A375 (cell line): ENCODE data around the gene PDIA3. TPM values are rescaled to one million over a fixed set of nuclear protein-coding genes. Genes with fewer than 3 reads are reported as not detected.

Source experiments
- small RNA-seq: library from RNA; depleted of rRNA; stranded (forward); fragments of <200 nt; gene quantifications from one replicate; pipeline ENCODE3, GENCODE V24; 2014
- total RNA-seq: library from RNA; depleted of rRNA; stranded (reverse); fragments of >200 nt; shearing (Covaris generic); gene quantifications from 2 replicates; pipeline ENCODE4 v1.2.3, GENCODE V29; 2014; rRNA removed

PDIA3 gene
- total RNA-seq, result 99.9 and 113 TPM in 2 replicates

DNA sequence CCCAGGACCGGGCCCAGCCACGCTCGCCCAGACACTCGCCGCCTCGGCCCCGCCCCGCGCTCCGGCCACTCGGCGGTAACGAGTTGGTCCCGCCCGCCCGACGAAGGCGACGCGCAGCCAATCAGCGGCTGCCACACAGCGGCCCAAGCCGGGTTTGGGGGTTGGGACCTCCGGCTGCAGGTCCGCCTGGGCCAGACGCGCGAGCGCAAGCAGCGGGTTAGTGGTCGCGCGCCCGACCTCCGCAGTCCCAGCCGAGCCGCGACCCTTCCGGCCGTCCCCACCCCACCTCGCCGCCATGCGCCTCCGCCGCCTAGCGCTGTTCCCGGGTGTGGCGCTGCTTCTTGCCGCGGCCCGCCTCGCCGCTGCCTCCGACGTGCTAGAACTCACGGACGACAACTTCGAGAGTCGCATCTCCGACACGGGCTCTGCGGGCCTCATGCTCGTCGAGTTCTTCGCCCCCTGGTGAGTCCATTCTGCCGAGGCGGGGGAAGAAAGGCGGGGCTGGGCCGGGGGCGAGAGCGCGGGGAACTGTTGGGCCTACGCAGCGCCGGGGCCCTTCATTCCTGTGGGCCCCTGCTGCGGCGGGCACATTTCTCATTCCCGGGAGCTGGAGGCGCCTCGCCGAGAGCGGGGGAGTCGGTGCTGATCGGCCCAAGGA is at the start of gene PDIA3:
PDIA3 (plus strand) TSS at position 194 of the 658 bp plus-strand sequence; CDS start at position 296, 102 bp downstream.

GRCh38 chr15:43776718-43777266 is 30.6 kb downstream of the PDIA3 start, which contains the start of gene ELL3:
ELL3 (minus strand) TSS chr15:43776966; CDS start chr15:43776901, 65 bp downstream.

GRCh38 chr15:43791993-43792760 is 45.9 kb downstream of the PDIA3 start, which contains the start of gene SERF2:
SERF2 (plus strand) TSS chr15:43792320; CDS start chr15:43792377, 57 bp downstream.

DNA sequence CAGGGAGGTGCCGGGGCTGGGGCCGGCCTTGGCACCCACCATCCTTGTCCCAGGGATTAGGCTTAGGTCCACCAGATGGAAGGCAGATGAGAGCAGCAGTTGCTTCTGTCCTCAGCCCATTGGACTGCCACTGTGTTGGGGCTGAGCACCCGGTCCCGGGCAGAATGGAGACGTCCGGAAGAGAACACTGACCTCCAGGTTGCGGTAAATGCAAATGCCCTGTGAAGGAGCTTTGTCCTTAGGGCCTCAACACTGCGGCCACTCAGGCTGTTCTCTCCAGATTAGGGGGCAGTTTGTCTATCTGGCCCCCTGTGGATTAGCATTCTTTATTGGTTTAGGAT is 53.7 kb downstream of the PDIA3 start, which contains the start of gene SERINC4:
SERINC4 (minus strand) TSS at position 276 of the 341 bp plus-strand sequence; CDS start at position 42, 234 bp downstream.

GRCh38 chr15:43800286-43801141 is 54.3 kb downstream of the PDIA3 start, which contains the start of gene HYPK:
HYPK (plus strand) TSS chr15:43800599; CDS start chr15:43800623, 24 bp downstream.

Small RNA genes within 50 kb of the gene (small RNA-seq; reads per million reads assigned to genes)
- gene MIR1282 (not detected), gene RNU6-353P (not detected), gene RNU6-354P (not detected)

Other genes starting within 250 kb of the PDIA3 start
- gene MAP1A, start 228.8 kb upstream of the PDIA3 start, total RNA-seq, result 2.2 and 2.4 TPM in 2 replicates
- 7.5 and 26.7 TPM in 2 replicates for gene PPIP5K1, start 156.2 kb upstream of the PDIA3 start, total RNA-seq
- 1.3 TPM in 1 of 2 replicates, not detected in the other for gene CKMT1B, start 152.4 kb upstream of the PDIA3 start, total RNA-seq
- 0.21 TPM in 1 of 2 replicates, not detected in the other for gene STRC, start 127.6 kb upstream of the PDIA3 start, total RNA-seq
- 1.1 and 2.0 TPM in 2 replicates for gene CATSPER2, start 97.6 kb upstream of the PDIA3 start, total RNA-seq
- gene CKMT1A, start 52.6 kb upstream of the PDIA3 start, total RNA-seq, result 0.34 and 0.45 TPM in 2 replicates
- gene ELL3, start 30.5 kb downstream of the PDIA3 start, total RNA-seq, result 1.2 and 1.3 TPM in 2 replicates
- gene SERF2, start 45.9 kb downstream of the PDIA3 start, total RNA-seq, result 517 and 590 TPM in 2 replicates
- 0.08 and 0.23 TPM in 2 replicates for gene SERINC4, start 53.8 kb downstream of the PDIA3 start, total RNA-seq
- 40.3 and 59.4 TPM in 2 replicates for gene HYPK, start 54.2 kb downstream of the PDIA3 start, total RNA-seq
- 25.8 and 27.2 TPM in 2 replicates for gene MFAP1, start 78.3 kb downstream of the PDIA3 start, total RNA-seq
- 19.4 and 27.3 TPM in 2 replicates for gene WDR76, start 80.6 kb downstream of the PDIA3 start, total RNA-seq